Measurements from ENCODE around the gene STK32B.
A peak's percentile ranks its signal among the peaks of the same experiment; 100 is the strongest.

STK32B gene

GRCh38 chr4:5125321-5125720 lies 74.0 kb downstream of the STK32B start:
- no peak for DNase-seq (ENCODE audit: low spot score)

DNA sequence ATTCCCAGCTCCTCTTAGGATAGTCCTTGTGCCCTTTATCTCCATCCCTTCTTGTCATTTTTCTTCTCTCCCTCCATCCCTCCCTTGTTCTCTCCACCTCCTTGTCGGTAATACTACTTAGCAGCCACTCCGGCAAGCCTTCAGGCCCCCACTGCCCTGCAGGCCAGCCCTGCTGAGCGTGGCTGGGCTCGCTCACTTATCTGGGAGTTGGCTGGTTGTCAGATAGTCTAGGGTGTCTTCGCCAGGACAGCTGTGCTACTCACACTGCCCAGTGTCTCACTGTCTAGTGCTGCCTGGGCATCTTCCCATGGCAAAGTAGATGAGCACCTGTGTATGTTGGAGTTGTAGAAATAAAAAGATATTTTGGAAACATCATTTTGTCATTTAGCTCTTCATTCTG lies 75.0 kb downstream of the STK32B start:
- DNase-seq (ENCODE audit: low spot score): no peak

GRCh38 chr4:5126857-5127256 lies 75.6 kb downstream of the STK32B start:
- no peak for DNase-seq (ENCODE audit: low spot score)

DNA sequence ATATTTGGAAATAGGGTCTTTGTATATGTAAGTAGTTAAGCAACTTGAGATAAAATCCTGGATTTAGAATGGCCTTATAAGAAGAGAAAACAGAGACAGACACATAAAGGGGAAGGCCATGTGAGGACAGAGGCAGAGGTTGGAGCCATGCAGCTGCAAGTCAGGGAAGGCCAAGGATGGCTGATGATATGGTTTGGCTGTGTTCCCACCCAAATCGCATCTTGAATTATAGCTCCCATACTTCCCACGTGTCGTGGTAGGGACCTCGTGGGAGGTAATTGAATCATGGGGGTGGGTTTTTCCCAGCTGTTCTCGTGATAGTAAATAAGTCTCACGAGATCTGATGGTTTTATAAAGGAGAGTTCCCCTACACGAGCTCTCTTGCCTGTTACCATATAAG lies 76.3 kb downstream of the STK32B start:
- DNase-seq (ENCODE audit: low spot score): no peak

DNA sequence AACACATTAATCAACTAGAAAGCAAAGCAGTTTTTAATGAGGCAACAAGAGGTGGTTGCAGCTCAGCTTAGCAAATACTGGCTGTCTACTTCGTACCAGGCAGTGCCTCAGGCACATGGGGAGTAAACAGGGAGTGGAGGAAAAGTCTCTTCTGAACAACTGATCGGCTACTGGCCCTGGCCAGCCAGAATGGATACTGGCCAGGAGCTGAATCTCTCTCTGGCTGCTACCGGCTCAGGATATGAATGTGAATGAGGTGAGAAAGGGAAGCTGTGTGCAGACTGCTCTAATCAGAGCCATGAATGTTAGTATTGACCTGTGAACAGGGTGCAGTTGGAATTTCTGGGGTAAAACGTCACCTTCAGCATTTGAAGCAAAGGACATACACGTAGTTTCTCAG lies 77.3 kb downstream of the STK32B start:
- no peak for DNase-seq (ENCODE audit: low spot score)

GRCh38 chr4:5133201-5133600 lies 81.9 kb downstream of the STK32B start:
- no peak for DNase-seq (ENCODE audit: low spot score)

GRCh38 chr4:5133933-5134594 lies 82.8 kb downstream of the STK32B start:
- no peak for DNase-seq (ENCODE audit: low spot score)

DNA sequence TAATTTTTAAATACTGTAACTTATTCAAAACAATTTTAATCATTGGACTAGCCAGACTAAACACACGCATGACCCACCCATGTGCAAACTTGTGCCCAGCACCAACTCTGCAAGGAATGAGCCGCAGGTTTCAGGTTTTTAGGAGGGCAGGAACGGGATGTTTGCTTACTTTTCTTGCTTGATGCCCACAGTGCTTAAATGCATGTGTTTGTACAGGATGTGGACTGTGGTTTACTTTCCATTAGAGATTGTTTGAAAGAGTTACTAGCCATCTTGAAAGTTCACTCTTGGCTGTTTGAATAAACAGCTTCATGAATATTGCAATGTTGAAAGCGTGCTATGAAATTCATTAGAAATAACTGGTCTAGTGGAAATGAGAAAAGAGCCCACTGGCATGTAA lies 83.3 kb downstream of the STK32B start:
- DNase-seq (ENCODE audit: low spot score): no peak

DNA sequence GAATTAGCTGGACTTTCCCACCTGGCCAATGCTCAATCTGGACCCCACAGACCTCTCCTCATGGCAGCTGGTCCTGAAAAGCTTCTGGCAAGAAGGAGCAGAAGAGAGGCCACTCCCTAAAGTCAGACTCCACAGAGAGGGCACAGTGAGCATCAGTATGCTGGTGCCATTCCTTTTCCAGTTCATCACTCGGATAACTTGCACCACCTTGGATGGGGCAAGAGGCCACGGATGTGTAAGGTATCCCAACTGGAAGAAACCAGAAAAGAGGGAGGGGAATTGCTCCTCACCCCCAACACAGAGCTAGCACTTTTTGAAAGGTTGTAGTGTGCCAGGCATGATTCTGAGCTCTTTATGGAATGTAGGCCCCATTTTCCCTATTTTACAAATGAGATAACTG lies 85.9 kb downstream of the STK32B start:
- no peak for DNase-seq (ENCODE audit: low spot score)

DNA sequence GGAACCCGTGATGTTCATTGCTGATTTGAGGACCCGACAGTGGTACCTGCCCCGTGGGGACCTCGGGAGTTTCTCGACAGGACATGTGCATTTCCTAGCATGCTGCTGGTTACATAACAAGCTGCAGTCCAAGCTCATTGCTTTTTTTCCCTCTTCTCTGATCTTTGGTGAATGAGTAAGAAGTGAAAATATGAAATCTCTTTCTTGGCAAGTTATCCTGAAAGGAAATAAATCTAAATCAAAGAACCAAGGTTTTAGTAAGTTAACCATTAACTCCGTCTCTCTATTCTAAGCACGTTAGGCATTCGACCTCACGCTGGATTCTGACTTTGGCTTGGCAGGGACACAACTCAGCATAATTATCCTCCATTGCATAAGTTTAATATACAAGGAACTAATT lies 86.6 kb downstream of the STK32B start:
- no peak for DNase-seq (ENCODE audit: low spot score)

- no peak for DNase-seq (ENCODE audit: low spot score)
Observed at GRCh38 chr4:5138389-5138788, 87.1 kb downstream of the STK32B start.

DNA sequence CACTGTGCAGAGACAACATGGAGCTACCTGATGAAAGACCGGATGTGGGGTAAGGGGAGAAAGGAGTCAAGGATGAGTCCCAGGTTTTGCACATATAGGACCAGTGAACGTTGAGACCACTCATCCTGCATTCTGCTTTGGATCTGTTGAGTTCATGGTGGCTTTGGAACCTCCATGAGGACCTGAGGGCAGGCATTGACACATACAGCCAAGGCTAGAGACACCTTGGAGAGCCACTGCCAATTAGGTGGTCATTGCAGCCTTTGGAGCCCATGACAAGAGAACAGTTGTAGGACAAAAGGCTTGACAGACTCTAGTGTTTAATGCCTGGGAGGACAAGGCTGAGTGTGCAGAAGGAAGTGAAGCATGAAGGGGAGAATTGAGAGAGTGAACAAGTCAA lies 87.9 kb downstream of the STK32B start:
- DNase-seq (ENCODE audit: low spot score): no peak

DNA sequence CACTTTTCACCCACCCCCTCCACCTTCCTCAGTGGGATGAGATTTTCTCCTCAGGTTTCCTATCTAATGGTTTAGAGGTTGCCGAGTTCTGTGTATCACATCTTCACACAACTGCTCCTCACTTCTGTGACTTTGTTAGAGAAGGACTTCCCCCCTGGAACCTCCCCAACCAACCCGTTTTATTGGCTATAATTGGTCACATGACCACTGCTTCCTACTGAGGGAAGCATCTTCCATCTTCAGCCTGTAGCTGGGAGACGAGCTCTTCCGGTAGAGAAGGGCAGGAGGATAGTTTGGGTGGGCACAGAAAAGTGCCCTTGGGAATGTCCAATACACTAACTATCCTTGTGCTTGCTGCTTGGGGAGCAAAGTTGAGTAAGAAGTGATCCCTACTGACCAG lies 90.5 kb downstream of the STK32B start:
- no peak for DNase-seq (ENCODE audit: low spot score)

- peak; percentile 38 for DNase-seq (ENCODE audit: low spot score)
Observed at GRCh38 chr4:5142726-5143125, 91.4 kb downstream of the STK32B start.

- DNase-seq (ENCODE audit: low spot score): no peak
Observed at GRCh38 chr4:5143306-5143861, 92.1 kb downstream of the STK32B start.

DNA sequence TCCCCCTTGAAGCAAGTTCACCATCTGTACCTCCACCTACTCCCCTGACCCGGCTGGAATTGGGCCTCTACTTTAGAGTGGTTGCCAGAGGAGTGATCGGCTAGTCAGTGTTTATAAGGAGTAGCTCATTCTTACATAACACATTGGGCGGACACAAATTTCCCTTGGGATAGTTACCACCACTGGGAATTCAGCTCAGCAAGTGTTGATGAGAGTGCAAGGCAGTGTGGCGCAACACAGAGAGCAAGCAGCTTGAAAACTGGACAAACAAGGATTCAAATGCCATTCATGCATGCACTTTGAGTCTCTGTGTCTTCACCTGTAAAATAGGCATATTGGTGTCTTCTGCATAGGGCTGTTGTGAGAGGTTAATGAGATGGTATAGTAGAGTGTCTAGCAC lies 92.7 kb downstream of the STK32B start:
- no peak for DNase-seq (ENCODE audit: low spot score)

- no peak for DNase-seq (ENCODE audit: low spot score)
Observed at GRCh38 chr4:5144384-5144783, 93.1 kb downstream of the STK32B start.

GRCh38 chr4:5146248-5146647 lies 95.0 kb downstream of the STK32B start:
- no peak for DNase-seq (ENCODE audit: low spot score)

- DNase-seq (ENCODE audit: low spot score): no peak
Observed at GRCh38 chr4:5152521-5152920, 101.2 kb downstream of the STK32B start.

DNA sequence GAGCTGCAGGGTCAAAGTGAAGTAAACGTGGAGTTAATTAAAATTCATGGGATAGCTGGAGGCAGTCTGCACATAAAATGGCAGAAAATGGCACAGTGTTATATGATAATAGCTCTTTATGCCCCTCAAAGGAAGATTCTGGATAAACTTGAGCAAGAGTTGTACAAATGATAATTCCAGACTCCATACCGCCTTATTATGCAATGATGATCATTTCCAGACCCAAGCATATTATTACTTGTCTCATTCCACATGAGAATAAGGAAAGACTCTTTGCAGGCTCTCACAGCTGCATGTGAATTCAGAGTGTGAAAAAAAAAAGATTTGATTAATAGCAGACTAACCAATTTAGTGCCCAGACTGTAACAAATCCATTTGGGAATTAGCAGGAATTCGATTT lies 105.4 kb downstream of the STK32B start:
- DNase-seq (ENCODE audit: low spot score): no peak

DNA sequence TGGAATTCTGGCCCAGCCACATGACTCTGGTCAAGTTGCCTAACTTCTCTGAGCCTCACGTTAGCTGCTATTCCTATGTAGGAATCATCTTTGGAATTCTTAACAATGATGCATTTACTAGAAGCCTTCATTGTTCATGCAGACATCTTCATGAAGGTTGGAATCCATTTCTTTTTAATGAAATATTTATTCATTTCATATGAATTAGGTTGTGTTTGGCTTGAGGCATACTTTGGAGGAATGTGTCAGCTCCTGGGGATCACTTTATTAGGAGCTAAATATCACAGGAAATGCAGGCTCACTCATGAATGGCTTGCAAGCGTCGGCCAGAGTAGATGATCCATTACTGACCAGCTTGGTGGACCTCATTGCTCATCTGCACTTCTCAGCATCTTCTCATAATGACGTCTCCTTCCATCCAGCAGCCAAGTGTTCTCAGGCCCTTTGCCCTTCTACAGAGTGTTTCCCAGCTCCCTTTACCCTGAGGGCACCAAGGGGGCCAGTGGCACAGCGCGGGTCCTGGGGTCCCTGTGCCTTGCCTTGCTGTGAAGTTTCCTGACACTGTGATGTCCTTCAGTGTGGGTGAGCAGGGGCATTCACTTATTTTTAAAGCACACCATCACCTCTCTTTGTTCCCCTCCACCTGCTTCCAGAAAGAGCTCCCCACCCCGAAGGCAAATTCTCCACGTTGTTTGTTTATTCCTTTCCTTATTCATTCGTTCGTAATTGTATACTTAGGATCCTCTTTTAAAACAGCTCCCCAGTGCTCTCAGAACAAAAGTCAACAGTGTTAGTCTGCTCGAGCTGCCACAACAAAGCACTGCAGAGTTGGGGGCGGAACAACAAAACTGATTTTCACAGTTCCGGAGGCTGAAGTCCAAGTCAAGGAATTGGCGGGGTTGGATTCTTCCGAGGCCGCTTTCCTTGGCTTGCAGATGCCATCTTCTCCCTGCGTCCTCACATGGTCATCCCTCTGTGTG lies 106.8 kb downstream of the STK32B start:
- no peak for DNase-seq (ENCODE audit: low spot score)

DNA sequence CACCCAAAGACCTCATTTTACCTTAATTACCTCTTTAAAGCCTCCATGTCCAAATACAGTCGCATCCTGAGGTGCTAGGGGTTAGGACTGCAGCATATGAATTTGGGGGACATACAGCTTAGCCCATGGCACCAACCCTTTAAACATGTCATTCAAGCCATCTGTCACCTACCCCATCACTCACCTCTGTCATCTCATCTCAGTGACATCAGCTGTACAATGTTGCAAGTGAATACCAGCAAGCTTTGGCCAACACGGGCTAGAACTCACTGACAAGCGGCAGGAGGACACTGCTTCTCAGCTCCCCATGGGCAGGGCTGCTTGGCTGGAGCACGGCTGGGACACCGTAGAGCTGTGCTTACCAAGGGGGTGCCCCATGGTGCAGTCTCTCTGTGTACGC lies 107.5 kb downstream of the STK32B start:
- no peak for DNase-seq (ENCODE audit: low spot score)

- no peak for DNase-seq (ENCODE audit: low spot score)
Observed at GRCh38 chr4:5160668-5161067, 109.4 kb downstream of the STK32B start.

All from AG08396 (cell line).